Right forelimb (tissue), 1 donor: ENCODE measurements around the gene AUTS2.
"Not testable (repeated sequence)": the region's sequence is repeated elsewhere in the genome, so short reads cannot be mapped to it uniquely, and the experiment has no call there.

Experiments used
- DNase-seq: peaks from one replicate; pipeline ENCODE4 v3.0.0-alpha.2; 2018

Gene AUTS2

GRCh38 chr7:70717553-70718329 lies 1119.5 kb downstream of the AUTS2 start:
- DNase-seq = no peak

GRCh38 chr7:70719125-70719524 lies 1120.8 kb downstream of the AUTS2 start:
- no peak for DNase-seq

GRCh38 chr7:70720191-70720873 lies 1122.1 kb downstream of the AUTS2 start:
- DNase-seq = no peak

GRCh38 chr7:70721500-70721899 lies 1123.2 kb downstream of the AUTS2 start:
- DNase-seq = no peak

GRCh38 chr7:70723339-70723738 lies 1125.1 kb downstream of the AUTS2 start:
- DNase-seq = no peak

GRCh38 chr7:70725448-70725847 lies 1127.2 kb downstream of the AUTS2 start:
- no peak for DNase-seq

- no peak for DNase-seq
These were observed 1128.0 kb downstream of the AUTS2 start for GRCh38 chr7:70726294-70726693.

GRCh38 chr7:70726951-70727378 lies 1128.7 kb downstream of the AUTS2 start:
- no peak for DNase-seq

GRCh38 chr7:70727861-70728260 lies 1129.6 kb downstream of the AUTS2 start:
- DNase-seq = no peak

GRCh38 chr7:70728872-70729552 lies 1130.7 kb downstream of the AUTS2 start:
- DNase-seq = no peak

- not testable (repeated sequence) for DNase-seq
These were observed 1131.4 kb downstream of the AUTS2 start for GRCh38 chr7:70729553-70730157.

- no peak for DNase-seq
These were observed 1132.3 kb downstream of the AUTS2 start for GRCh38 chr7:70730451-70731110.

- no peak for DNase-seq
These were observed 1134.8 kb downstream of the AUTS2 start for GRCh38 chr7:70733090-70733489.

GRCh38 chr7:70734411-70734810 lies 1136.1 kb downstream of the AUTS2 start:
- DNase-seq = no peak

- DNase-seq = no peak
These were observed 1137.0 kb downstream of the AUTS2 start for GRCh38 chr7:70735313-70735712.

- no peak for DNase-seq
These were observed 1138.6 kb downstream of the AUTS2 start for GRCh38 chr7:70736715-70737460.

- DNase-seq = no peak
These were observed 1140.0 kb downstream of the AUTS2 start for GRCh38 chr7:70738151-70738885.

GRCh38 chr7:70739646-70740210 lies 1141.5 kb downstream of the AUTS2 start:
- no peak for DNase-seq

- DNase-seq = no peak
These were observed 1143.4 kb downstream of the AUTS2 start for GRCh38 chr7:70741666-70742065.

- no peak for DNase-seq
These were observed 1145.5 kb downstream of the AUTS2 start for GRCh38 chr7:70743531-70744325.
